Stimulated activated CD8-positive, alpha-beta memory T cell treated with anti-CD3 and anti-CD28 coated beads, Interleukin-15, amount 100 ng/mL, for 48 hours (primary cell): ENCODE data around the gene C11orf68.

Source experiments
- DNase-seq, 2 donors: peaks; one replicate each; pipeline ENCODE4 v3.0.0-alpha.2; 2020; ENCODE audit warnings: low read depth in 2 of 2

C11orf68 gene

GRCh38 chr11:65891219-65892136, 27.4 kb downstream of the C11orf68 start:
- no peak for DNase-seq

- DNase-seq, result peak; percentile 99
Measured at GRCh38 chr11:65890324-65891218, 28.3 kb downstream of the C11orf68 start, which contains the start of gene CCDC85B. TSS of gene CCDC85B (plus strand) at chr11:65890673. CDS start at chr11:65890784, 111 bp downstream.

DNA sequence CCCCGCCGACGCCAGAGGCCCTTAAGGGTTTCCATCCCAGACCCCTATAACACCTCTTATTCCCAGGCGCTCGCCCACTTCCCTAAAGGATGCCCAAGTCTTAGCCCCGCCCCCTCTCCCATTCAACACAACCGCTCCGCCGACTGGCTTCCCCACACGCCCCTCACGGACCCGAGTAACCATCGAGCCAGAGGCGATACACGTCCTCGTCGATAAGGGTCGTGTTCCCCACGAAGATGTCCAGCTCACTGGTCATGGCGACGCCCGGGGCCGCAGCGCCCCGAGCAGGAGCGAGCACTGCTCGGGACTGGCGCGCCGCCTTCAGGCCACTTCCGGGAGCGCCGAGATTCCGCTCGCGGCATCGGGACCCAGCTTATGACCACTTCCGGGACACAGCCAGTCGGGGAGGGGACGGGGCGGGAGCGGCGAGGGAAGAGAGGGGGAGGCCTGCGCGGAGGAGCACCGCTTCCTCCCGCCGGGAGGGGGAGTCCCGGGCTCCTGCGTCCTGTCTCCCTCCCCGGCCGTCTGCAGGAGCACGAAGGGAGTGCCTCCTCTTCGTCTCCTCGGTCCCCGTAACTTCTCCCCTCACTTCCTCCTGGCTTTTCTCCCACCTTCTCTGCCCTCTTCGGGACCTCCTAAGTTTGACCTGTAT, 30.6 kb downstream of the C11orf68 start, which contains the start of gene FIBP:
FIBP (minus strand) TSS at position 309 of the 652 bp plus-strand sequence; CDS start at position 256, 53 bp downstream.
- DNase-seq, result peak; percentile 95 to 96

GRCh38 chr11:65887723-65888162, 31.1 kb downstream of the C11orf68 start:
- no peak for DNase-seq

GRCh38 chr11:65886826-65887722, 31.8 kb downstream of the C11orf68 start:
- no peak for DNase-seq

GRCh38 chr11:65885808-65886536, 32.9 kb downstream of the C11orf68 start:
- no peak for DNase-seq

GRCh38 chr11:65885231-65885630, 33.6 kb downstream of the C11orf68 start:
- DNase-seq, result no peak

DNA sequence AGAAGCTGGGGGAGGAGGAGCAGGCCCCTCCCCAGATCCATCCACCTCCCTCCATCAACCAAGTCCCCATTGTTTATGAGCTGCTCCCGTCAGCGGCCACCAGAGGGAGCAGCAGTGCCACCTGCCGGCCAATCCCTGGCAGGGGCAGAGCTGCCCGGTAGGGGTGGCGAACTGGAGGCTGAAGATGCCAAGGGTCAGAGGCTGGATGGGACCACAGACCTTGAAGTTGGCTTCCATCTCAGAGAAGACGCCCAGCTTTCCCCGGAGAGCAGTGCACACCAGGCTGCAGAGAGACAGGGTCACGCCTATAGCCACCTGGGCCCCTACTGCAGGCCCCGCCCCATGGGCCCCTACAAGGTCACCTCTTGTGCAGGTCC, 34.2 kb downstream of the C11orf68 start:
- peak; percentile 63 to 70 for DNase-seq

- no peak for DNase-seq
Measured at GRCh38 chr11:65883786-65884715, 34.8 kb downstream of the C11orf68 start.

- DNase-seq, result no peak
Measured at GRCh38 chr11:65883058-65883761, 35.7 kb downstream of the C11orf68 start.

- no peak for DNase-seq
Measured at GRCh38 chr11:65882120-65883057, 36.5 kb downstream of the C11orf68 start.

GRCh38 chr11:65880844-65881421, 37.9 kb downstream of the C11orf68 start:
- no peak for DNase-seq

DNA sequence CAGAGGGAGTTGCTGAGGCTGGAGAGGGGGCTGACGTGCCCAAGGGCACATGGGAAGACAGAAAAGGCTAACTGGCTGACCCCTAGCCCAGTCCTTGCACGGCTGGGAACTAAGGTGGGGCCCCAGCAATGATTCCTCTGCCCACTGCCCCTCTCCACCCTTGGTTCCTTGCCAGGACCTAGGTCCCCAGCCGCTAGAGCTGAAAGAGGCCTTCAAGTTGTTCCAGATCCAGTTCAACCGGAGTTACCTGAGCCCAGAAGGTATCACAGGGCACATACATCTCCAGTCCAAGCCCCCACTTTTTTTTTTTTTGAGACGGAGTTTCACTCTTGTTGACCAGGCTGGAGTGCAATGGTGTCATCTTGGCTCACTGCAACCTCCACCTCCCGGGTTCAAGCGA, 38.8 kb downstream of the C11orf68 start:
- no peak for DNase-seq

DNA sequence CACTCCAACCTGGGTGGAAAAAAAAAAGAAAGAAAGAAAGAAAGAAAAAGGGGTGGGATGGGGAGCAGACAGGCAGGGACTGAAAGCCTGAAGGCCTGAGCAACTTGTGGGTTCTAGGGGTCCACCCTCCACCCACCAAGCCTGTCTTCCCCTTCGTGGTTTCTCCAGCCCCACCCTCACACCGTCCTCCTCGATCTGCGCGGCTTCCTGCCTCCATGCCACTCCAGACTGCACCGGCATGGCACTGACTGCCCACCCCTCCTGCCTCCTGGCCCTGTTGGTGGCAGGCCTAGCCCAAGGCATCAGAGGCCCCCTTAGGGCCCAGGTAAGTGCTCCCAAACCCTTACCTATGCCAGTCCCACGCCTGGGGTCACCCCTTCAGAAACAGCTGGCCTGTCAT, 39.2 kb downstream of the C11orf68 start, which contains the start of gene CTSW:
CTSW (plus strand) TSS at position 221 of the 400 bp plus-strand sequence; CDS start at position 239, 18 bp downstream.
- DNase-seq, result no peak

- DNase-seq, result peak; percentile 90 to 92
Measured at GRCh38 chr11:65873318-65874156, 45.3 kb downstream of the C11orf68 start.
